RWPE2 (cell line): ENCODE measurements around the gene NOS1AP.

Experiments used
- ATAC-seq: fragments of 200-7000 bp; cut with Tn5 transposase; 3 replicates; pipeline ENCODE4 v1.9.1; 2021; ENCODE audit warnings: low read depth
- DNase-seq: peaks from one replicate; pipeline ENCODE4 v3.0.0-alpha.2; 2020; ENCODE audit warnings: low spot score
- H3K27ac ChIP-seq: fragments of 450-650 bp; 2 replicates; pipeline ENCODE4 v1.5.1; 2017; ENCODE audit warnings: mild to moderate bottlenecking; ENCODE audit not compliant: poor library complexity, severe bottlenecking
- H3K27me3 ChIP-seq: fragments of 250-450 bp; sonication (Bioruptor Pico); 2 replicates; pipeline ENCODE4 v1.5.1; 2021; ENCODE audit warnings: mild to moderate bottlenecking, moderate library complexity; ENCODE audit not compliant: insufficient read depth, poor library complexity, severe bottlenecking
- H3K36me3 ChIP-seq: fragments of 250-450 bp; sonication (Bioruptor Pico); 2 replicates; pipeline ENCODE4 v1.5.1; 2020; ENCODE audit warnings: low read depth, mild to moderate bottlenecking, moderate library complexity
- H3K4me1 ChIP-seq: fragments of 250-450 bp; sonication (Bioruptor Pico); 2 replicates; pipeline ENCODE4 v1.5.1; 2021; ENCODE audit warnings: mild to moderate bottlenecking, moderate library complexity; ENCODE audit not compliant: insufficient read depth, poor library complexity, severe bottlenecking
- H3K4me3 ChIP-seq: fragments of 250-450 bp; sonication (Bioruptor Pico); 2 replicates; pipeline ENCODE4 v1.5.1; 2021; ENCODE audit warnings: mild to moderate bottlenecking, moderate library complexity; ENCODE audit not compliant: severe bottlenecking
- H3K9me3 ChIP-seq: fragments of 250-450 bp; sonication (Bioruptor Pico); 2 replicates; pipeline ENCODE4 v1.5.1; 2021; ENCODE audit warnings: mild to moderate bottlenecking, moderate library complexity; ENCODE audit not compliant: severe bottlenecking
- CTCF ChIP-seq: fragments of 450-650 bp; IDR thresholded peaks from one replicate; pipeline ENCODE4 v1.5.1; 2017; ENCODE audit warnings: mild to moderate bottlenecking, moderate library complexity; ENCODE audit not compliant: poor library complexity, severe bottlenecking

NOS1AP gene

GRCh38 chr1:162317621-162318020 lies 248.1 kb downstream of the NOS1AP start:
- H3K27me3 ChIP-seq: no peaks in the 10 kb centered on the region
- no peak for TF ChIP-seq CTCF
- no peaks in the 10 kb centered on the region for H3K9me3 ChIP-seq
- H3K27ac ChIP-seq: no peak overlapping the region
- no peak for DNase-seq
- ATAC-seq: no peak
- no peaks in the 10 kb centered on the region for H3K4me1 ChIP-seq
- H3K36me3 ChIP-seq: no peaks in the 10 kb centered on the region
- H3K4me3 ChIP-seq: no peak overlapping the region

DNA sequence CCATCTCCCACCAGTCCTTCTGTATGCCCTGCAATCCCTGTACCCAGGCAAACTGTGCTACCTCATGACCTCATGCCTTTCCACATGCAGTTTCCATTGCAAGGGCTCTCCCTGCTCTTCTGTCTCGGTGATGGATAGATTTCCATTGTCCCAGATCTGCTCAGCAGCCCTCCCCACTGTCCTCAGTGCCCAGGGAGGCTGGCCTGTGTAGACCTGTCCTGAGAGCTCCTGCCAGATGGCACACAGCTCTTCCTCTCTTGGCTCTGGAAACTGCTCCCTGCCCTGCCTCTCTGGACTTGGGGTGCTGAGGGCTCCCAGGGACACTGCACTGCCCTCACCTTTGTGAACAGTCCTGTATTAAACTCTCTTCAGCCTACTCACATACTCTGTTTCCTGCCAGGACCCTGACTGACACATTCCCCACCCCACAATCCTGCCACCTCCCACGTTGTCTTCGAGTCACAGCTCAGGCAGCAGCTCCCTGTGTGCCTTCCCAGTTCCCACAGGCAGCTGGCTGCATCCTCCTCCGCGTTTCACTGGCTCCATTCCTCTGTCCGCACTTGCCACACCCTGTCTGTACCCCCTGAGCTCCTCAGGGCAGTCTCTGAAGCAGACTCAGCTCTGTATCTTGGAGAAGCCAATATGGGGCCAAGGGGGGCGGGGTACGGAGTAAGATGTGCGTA lies 250.1 kb downstream of the NOS1AP start:
- no peaks in the 10 kb centered on the region for H3K36me3 ChIP-seq
- TF ChIP-seq CTCF: no peak
- no peaks in the 10 kb centered on the region for H3K4me1 ChIP-seq
- DNase-seq: no peak
- H3K27me3 ChIP-seq: no peaks in the 10 kb centered on the region
- no peaks in the 10 kb centered on the region for H3K9me3 ChIP-seq
- ATAC-seq: peak; percentile 19; the same call in 2 of the 3 replicates
- H3K4me3 ChIP-seq: no peak overlapping the region
- no peak overlapping the region for H3K27ac ChIP-seq

DNA sequence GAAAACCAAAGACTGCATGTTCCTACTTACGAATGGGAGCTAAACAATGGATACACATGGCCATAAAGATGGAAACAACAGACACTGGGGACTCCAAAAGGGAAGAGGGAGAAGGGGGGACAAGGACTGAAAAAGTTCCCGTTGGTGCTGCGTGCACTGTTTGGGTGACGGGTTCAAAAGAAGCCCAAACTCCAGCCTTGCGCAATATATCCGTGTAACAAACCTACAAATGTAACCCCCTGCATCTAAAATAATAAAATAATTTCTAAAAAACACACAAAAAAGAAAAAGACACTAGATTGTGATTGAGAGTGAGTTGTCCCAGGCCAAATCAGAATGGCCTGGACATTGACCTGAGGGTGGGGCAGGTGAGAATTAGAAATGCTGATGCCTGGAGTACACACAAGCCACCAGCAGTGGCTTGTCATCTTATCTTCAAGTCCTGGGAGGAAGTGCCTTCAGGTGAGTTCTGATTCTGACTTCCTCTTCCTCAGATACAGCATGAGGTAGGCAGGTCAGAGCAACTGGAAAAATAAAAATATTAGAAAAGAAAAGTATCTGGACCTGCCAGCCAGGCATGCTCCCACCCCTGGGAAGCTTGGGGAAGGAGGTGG lies 252.4 kb downstream of the NOS1AP start:
- Histone ChIP-seq H3K4me1 (peaks cover 3% of the 10 kb centered on the region), H3K9me3 (no peaks in the 10 kb centered on the region), H3K36me3 (no peaks in the 10 kb centered on the region), H3K4me3 (no peak overlapping the region), H3K27ac (no peak overlapping the region), H3K27me3 (no peaks in the 10 kb centered on the region)
- no peak for TF ChIP-seq CTCF
- DNase-seq (no peak), ATAC-seq (no peak)

- H3K27me3 ChIP-seq: no peaks in the 10 kb centered on the region
- DNase-seq: no peak
These were observed 253.5 kb downstream of the NOS1AP start for GRCh38 chr1:162323023-162323422.

More at GRCh38 chr1:162323023-162323422, 253.5 kb downstream of the NOS1AP start:
- ATAC-seq: no peak
- no peak overlapping the region for H3K27ac ChIP-seq
- no peaks in the 10 kb centered on the region for H3K9me3 ChIP-seq
- TF ChIP-seq CTCF: no peak
- H3K36me3 ChIP-seq: no peaks in the 10 kb centered on the region
- H3K4me1 ChIP-seq: peaks cover 13% of the 10 kb centered on the region
- H3K4me3 ChIP-seq: no peak overlapping the region
